HG02678 (cell line): ENCODE data around the gene CDH13.

Experiments
- ATAC-seq: cut with Tn5 transposase; IDR thresholded peaks from one replicate; pipeline ENCODE4 v1.9.1; 2021; ENCODE audit warnings: mild to moderate bottlenecking, moderate library complexity; ENCODE audit not compliant: unreplicated experiment

CDH13 gene

GRCh38 chr16:82772215-82772614 lies 145.4 kb downstream of the CDH13 start:
- ATAC-seq: no peak

- no peak for ATAC-seq
These were observed 146.2 kb downstream of the CDH13 start for GRCh38 chr16:82773018-82773417.

- peak; percentile 42 for ATAC-seq
These were observed 149.8 kb downstream of the CDH13 start for GRCh38 chr16:82776470-82777146.

GRCh38 chr16:82782715-82783251 lies 156.0 kb downstream of the CDH13 start:
- ATAC-seq: no peak

DNA sequence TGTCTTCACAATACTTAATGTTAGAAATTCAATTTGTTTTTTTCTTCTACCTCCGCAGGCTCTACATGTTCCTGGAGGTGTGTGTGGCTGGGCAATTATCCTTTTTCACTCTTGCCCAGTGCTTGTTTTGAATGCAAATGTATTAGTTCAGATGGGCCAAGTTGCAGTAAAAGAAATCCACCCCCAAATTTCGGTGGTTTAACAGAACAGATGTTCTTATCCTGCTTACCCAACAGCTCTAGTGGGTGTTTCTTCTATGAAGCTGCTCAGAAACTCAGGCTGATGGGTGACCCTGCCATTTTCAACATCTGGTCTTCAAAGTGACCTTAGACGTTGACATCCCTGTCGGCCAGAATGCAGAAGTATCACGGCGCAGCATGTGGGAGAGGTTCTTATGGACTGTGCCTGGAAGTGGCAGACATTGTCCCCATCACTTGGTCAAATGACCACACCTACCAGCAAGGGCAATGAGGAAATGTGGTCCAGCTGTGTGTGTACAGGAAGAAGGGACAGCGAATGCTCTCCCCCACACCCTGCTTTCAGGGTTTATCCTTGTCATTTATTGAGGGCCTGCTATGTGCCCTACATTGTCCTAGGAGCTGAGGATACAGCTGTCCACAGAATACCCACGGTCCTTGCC lies 157.3 kb downstream of the CDH13 start:
- peak; percentile 61 for ATAC-seq

DNA sequence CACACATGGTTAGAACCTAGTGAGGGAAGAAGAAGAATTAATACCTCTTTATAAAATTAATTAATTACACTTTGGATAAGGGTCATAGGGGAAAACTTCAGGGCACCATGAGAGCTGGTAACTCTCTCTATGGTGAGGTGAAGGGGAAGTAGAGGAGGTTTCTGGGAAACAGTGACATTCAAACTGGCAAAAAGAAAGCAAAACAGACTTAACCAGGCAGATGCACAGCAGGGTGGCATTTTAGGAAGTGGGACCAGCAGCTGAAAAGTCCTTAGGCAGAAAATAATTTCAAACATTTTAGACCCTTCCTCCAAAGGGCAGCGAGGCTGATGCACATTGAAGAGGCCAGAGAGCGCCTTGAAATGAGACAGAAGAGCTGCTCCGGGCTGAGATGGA lies 157.8 kb downstream of the CDH13 start:
- ATAC-seq: no peak

GRCh38 chr16:82788225-82788624 lies 161.5 kb downstream of the CDH13 start:
- ATAC-seq: no peak

- no peak for ATAC-seq
These were observed 162.2 kb downstream of the CDH13 start for GRCh38 chr16:82788919-82789318.

DNA sequence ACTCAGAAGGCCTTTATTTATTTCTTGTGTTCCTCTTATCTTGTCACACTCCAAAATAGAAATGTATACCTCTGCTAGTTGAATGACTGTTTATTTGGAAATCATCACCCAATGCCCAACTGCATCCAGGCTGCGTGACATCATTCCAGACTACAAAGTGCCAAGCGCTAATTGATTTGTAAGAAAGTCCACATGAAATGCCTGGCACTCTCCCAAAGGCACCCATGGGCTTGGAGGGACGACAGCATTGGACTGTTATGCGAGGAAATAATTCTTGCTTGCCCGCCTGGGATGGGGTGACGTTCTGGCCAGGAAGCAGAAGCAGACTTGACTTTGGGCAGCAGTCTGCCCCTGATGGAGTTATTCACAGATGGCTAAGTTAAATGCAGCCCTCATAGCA lies 165.9 kb downstream of the CDH13 start:
- no peak for ATAC-seq

DNA sequence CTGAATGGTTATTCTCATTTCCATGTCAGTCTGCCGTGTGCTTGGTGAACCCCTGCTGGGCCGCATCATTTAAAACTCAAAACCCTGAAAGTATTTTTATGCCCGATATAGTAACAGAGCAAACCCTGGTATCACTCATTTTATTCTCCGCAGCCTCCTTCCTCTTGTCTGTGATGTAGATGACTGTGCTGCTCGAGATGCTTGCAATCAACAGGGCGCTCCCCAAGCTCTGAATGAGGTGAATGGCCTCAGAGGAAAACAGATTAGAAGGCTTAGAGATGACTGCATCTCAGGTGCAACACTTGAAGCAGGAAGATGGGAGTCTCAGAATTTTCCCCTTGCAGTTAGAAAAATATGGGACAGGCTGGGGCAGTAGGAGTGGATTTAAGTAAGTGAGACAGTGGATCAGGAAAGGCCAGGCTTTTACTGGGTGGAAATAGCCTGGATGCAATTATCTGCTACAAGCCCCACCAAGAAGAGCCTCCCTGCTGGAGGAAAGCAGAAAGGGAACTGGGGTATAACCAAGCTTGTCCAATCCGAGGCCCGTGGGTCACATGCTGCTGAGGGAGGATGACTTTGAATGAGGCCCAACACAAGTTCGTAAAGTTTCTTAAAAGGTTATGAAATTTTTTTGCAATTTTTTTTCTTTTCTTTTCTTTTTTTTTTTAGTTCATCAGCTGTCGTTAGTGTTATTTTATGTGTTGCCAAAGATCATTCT lies 166.9 kb downstream of the CDH13 start:
- no peak for ATAC-seq

DNA sequence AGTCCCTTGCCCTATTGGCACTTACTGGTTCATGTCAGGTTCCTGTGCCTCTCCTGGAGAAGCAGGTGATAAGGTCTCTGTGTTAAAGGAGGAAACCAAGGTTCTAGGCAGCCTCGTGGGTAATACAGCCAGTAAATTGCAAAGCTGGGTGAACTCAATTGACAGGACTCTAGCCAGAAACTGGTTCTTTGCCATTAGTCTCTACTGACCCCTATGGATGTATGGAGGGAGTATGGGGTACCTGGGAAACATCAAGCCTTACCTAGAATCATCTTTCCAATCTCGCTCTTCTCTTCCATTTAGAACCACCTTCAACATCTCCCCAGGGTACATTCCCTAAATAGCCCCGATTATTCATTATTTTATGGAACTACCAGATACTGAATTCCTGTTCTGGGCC lies 169.3 kb downstream of the CDH13 start:
- ATAC-seq: no peak

GRCh38 chr16:82801361-82801760 lies 174.6 kb downstream of the CDH13 start:
- ATAC-seq: no peak

DNA sequence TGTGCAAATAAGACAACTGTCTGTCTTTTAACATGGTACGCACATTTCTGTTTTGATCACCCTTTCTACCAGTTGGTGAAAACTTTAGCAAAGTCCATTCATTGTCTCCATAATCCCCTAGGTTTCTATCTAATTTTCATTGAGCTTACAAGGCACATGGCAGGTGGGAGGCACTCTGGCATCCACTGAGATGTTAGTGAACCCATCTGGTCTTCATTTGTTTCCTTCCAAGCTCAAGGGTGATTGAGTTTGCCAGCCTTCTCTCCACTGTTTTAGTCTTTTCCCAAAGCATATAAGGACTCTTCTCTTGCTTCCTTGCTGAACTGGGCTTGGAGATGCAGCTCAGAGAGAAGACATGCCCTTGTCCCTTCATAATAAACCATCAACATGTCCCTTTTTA lies 179.1 kb downstream of the CDH13 start:
- ATAC-seq: no peak

DNA sequence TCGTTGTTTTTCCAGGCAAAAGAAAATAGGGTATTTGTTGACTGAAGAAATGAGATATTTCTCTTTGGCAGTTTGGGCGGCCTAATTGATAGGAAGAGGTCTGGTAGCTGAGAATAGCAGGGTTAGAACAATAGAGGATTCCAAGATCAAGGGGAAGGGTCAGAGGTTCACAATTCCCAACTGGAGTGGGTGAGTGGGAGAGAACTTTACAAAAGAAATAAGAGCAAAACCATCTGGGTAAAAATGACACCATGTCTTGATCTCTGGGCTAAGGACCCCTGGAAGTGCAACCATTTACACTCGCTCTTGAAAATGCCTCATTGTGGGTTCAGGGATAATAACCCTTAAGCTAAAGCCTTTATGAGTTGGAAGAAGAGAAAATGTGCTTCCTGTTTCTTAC lies 180.5 kb downstream of the CDH13 start:
- no peak for ATAC-seq

- no peak for ATAC-seq
These were observed 181.3 kb downstream of the CDH13 start for GRCh38 chr16:82808036-82808435.

GRCh38 chr16:82810077-82810476 lies 183.3 kb downstream of the CDH13 start:
- ATAC-seq: no peak

DNA sequence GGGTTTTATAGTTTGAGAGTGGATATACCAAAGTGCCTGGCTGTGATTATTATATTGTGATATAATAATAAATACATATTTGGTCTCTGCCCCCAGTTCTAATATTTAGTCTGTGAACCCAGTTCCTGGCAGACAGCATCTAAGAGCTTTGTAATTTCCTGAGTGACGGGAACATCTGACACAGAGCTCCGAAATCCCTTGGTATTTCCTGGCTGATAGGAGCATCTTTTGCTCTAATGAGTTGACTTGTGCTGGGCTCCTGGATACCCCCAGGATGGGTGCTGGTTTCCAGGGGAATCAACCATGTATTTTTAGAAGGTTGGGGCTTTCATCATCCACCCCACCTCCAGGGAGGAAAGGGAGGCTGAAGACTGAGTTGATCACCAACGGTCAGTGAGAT lies 187.3 kb downstream of the CDH13 start:
- ATAC-seq: no peak

DNA sequence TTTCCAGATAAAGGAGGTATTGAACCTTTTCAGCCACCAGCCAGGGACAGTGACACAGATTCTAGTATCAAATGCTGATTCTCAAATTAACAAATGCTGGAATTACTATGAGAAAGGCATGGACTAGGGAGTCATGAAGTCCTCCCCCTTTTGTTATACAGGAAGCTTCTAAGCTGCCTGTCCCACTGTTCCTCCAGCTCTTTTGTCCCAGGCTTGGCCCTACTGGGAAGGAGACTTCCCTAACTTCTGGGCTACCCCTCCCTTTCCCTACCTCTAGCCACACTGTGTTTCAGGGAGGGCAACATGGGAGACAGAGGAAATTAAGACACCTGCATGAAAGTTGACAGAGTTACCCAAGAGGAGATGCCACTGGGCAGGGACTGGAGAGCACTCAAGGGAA lies 192.5 kb downstream of the CDH13 start:
- no peak for ATAC-seq

DNA sequence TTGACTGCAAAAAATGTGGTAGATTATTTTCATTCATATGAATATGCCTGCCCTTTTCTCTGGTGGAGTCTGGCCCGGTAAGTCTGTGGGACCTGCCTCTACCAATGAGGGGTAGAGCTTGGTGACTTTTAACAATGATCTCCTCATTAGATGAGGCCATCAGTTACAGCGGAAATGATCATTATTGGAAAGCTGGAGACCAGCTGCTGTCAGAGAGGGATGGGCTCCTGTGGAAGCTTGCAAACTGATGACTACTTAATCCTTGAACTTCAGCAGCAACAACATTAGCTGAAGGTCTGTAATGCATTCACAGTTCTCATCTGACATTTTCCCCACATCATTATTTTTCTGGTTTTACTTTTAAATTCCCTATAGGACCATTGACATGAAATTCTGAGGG lies 194.1 kb downstream of the CDH13 start:
- no peak for ATAC-seq

DNA sequence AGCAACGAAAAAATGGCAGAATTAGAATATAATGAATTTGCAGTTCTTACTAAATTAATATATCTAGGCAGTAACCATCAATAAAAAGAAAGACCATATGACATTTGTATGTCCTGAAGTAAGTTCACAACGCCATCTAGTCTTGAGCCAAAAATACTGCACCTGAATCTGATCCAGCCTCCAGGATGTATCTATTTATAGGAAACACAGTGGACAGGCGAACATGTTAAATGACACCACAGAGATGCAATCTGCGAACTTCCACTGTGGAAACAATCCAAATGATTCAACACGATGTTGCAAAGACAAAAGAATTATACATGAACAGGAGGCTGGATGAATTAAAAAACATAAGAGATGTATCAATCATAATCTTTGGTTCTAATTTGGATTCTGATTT lies 197.6 kb downstream of the CDH13 start:
- ATAC-seq: no peak

DNA sequence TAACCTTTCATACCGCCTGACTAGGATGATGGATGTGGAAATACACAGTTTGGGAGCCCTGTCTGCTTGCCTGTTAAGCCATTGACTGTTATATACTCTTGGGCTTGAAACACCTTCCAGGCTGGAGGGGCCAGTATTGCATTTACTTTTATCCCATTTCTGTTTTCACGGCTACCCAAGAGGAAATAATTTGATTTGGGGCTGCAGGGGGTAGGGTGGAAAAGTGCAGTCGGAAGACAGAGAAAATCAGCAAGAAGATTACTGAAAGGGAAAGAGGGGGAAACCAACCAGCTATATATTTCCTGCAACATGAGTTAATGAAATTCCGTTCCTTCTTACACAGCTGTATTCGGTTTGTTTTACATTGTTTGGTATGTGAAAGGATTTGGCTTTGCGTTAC lies 202.5 kb downstream of the CDH13 start:
- no peak for ATAC-seq

DNA sequence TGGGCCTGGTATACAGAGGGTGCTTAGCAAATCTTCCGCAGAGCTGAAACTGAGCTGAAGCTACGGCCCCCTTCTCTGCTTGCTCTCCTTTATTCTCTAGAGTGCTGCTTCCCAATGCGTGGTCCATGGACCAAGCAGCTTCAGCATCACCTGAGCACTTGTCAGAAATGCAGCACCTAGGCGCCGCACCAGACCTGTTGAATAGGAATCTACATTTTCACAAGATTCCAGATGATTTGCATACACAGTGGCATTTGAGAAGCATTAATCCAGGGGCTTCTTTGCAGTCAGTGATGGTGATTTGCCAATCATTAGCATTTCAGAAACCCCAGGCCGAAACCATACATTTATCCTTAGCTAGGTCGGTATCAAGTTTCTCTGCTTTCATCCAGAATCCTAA lies 204.2 kb downstream of the CDH13 start:
- no peak for ATAC-seq
